Urothelium cell line (cell line): ENCODE results near the gene SPAG5.
A peak's percentile ranks its signal among the peaks of the same experiment; 100 is the strongest.
"Not testable (repeated sequence)": the region's sequence is repeated elsewhere in the genome, so short reads cannot be mapped to it uniquely, and the experiment has no call there.

ENCODE experiments used
- DNase-seq: peaks from one replicate; pipeline ENCODE4 v3.0.0; 2011; ENCODE audit warnings: low spot score, mixed read lengths
- FAIRE-seq: peaks from 2 replicates; lab custom pipeline; 2011; peaks lifted over from hg19 to GRCh38; lab: Jason Lieb, UNC

SPAG5 gene

GRCh38 chr17:28610376-28610775 lies 11.6 kb upstream of the SPAG5 start:
- FAIRE-seq (no peak), DNase-seq (no peak)

- not testable (repeated sequence) for FAIRE-seq, DNase-seq
Measured at GRCh38 chr17:28604031-28604430, 5.2 kb upstream of the SPAG5 start.

DNA sequence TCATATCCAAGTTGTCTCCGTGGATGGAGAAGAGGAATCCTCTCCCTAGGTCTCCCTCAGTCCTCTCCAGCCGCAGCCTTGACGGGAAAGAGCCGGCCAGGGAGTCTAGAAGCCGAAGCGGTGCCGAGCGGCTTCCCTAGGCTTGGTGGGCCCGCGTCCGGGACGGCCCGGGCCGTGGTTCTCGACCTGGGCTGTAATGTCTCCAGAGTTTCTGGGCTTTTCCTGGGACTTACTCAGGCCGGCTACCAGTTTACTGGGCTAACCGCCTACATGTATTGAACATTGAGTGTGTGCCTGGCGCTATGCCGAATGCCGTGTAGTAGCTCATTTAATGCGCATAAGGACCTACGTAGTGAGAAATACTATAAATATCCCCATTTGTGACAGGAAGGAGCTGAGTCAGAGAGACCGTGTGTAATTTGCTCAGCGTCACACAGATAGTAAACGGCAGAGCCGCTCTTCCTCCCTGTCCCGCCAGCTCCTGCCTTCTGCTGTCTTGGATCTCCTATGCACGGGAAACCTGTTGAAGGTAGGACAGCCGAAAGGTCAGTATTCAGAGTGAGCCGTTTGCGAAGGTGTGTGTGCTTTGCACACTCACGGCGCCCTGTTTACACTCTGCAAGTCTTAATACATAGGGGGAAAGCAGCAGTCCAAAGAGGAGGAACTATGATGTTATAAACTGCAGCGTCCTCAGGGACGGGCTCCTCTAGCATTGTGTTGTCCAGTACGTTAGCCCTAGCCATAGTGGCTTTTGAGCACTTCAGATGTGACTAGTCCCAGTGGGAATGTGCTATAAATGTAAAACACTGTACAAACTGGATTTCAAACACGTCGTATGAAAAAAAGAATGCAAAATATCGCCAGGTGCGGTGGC lies 723 bp upstream of the SPAG5 start:
- DNase-seq (peak; percentile 67), FAIRE-seq (no peak)

- no peak for DNase-seq
- FAIRE-seq = no peak
Measured at GRCh38 chr17:28598389-28598788, 436 bp downstream of the SPAG5 start.

GRCh38 chr17:28597606-28598383 lies 1.0 kb downstream of the SPAG5 start:
- no peak for DNase-seq

DNA sequence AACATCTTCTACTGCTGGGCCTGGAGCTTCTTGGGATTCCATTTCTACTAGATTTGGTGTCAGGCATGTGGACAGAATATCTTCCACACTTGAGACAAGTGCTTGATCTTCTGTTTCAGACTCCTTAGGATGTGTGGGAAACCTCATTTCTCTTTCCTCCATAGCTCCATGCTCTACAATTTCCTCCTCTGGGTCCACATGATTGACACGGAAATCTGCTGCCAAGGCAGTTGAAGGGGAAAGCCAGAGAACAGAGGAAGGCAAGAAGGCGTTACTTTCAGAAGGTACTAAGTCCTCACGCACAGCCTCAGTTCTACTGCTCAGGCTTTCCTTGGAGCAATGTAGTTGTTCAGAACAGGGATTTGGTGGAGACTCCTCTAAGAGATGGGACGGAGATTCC lies 6.6 kb downstream of the SPAG5 start:
- no peak for DNase-seq
- FAIRE-seq = no peak

More at GRCh38 chr17:28597606-28598383, 1.0 kb downstream of the SPAG5 start:
- FAIRE-seq = no peak

GRCh38 chr17:28585851-28586250 lies 13.0 kb downstream of the SPAG5 start:
- DNase-seq = no peak
- FAIRE-seq = no peak

- no peak for DNase-seq
- FAIRE-seq = no peak
Measured at GRCh38 chr17:28584434-28584833, 14.4 kb downstream of the SPAG5 start.

DNA sequence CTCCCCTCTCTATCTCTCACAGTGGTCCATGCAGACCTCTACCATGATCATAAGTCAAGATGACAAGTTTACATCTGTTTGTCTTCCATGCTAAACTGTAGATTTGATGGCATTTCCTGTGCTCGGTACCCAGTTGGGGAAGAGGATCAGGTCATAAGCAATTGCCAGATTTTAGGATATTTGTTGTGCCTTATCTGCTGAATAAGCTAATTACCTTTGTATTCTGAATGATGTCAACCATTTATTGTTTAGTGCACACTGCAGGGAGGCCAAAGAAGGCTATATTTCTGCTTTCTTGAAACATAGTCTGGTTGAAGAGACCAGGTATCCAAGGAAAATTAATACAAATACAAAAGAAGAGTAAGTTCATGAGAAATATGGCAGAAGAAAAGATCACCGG lies 16.3 kb downstream of the SPAG5 start:
- DNase-seq = no peak
- FAIRE-seq = no peak

DNA sequence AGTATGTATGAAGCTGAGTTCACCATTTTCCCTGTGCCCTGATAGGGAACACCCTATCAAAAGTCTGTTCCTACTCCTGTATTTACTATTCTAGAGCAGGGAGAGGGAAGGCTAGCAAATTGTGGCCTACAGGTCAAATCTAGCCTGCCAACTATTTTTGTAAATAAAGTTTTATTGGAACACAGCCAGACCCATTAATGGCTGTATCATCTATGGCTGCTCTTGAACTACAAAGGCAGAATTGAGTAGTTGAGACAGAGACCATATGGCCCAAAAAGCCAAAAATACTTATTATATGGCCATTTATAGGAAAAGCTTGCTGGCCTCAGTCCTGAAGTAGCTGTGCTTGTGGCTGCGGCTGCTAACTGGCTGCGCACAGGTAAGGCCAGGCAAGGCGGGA lies 17.9 kb downstream of the SPAG5 start:
- DNase-seq (no peak), FAIRE-seq (peak; percentile 74)

- FAIRE-seq = no peak
Measured at GRCh38 chr17:28579526-28579925, 19.3 kb downstream of the SPAG5 start.

GRCh38 chr17:28578246-28579195 lies 20.3 kb downstream of the SPAG5 start:
- FAIRE-seq = no peak
- no peak for DNase-seq

More at GRCh38 chr17:28579526-28579925, 19.3 kb downstream of the SPAG5 start:
- no peak for DNase-seq

DNA sequence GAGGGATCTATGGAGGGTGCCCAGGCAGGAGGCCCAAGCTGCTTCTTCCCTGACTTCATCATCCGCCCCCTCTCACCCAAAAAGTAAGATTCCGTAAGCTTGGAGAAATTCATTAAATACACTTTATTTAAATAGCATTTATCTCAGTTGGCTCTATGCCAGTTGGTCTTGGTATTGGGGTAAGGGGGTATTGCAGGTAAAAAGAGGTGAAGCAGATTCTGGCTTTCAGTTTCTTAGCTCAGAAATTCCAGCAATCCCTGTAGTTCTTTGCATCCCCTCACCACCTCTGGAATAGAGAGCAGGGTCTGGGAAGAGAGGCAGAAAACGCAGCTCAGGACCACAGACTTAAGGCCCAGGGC lies 21.4 kb downstream of the SPAG5 start:
- FAIRE-seq (no peak), DNase-seq (no peak)

- peak; percentile 94 for FAIRE-seq
- DNase-seq = peak; percentile 96
Measured at GRCh38 chr17:28576758-28577465, 21.9 kb downstream of the SPAG5 start, which contains the start of gene ALDOC. Gene ALDOC (minus strand): TSS chr17:28576895. CDS start chr17:28575532, 1,363 bp downstream.

DNA sequence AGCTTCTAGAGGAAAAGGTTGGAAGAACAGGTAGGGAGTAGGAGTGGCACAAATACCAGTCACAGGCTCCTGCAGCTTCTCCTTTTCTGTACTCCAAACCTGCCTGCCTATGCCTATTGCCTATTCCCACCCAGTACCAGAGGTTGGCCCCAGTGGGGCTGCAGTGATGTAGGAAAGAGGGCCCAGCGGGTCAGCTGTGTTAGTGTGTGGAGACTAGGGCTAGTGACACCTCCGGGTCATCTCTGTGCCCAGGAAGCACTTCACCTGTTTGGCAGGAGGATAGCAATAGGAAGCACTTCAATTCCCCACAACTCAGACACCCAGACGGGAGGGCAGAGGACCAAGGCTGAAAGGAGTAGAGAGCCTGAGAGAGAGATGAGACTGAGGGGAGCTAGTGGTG lies 22.8 kb downstream of the SPAG5 start:
- FAIRE-seq = peak; percentile 17
- not testable (repeated sequence) for DNase-seq

GRCh38 chr17:28575126-28575795 lies 23.6 kb downstream of the SPAG5 start:
- DNase-seq = no peak
- FAIRE-seq = no peak

- FAIRE-seq (no peak), DNase-seq (no peak)
Measured at GRCh38 chr17:28574526-28574925, 24.3 kb downstream of the SPAG5 start.

DNA sequence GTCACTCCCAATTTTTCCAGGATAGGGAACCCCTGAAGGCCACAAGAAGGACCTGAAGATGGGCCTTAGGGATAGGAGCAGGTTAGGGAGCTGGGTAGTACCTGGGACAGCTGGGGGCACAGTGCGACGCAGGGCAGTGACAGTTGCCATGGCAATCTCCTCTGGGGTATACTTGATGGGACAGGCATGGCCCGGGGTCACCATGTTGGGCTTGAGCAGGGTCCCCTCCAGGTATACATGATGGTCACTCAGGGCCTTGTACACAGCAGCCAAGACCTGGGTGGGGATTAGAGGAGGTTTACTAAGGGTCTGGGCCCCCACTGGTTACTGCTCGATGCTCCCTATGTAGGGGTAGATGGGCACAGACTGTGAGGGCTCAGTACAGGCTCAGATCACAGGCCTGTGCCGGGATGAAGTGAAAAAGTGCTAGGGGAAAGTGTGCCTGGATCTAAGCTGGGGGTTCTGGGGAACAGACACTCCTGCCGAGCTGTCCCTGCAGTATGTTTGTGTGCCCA lies 24.8 kb downstream of the SPAG5 start:
- DNase-seq (no peak), FAIRE-seq (no peak)

- FAIRE-seq (no peak), DNase-seq (no peak)
Measured at GRCh38 chr17:28573521-28573920, 25.3 kb downstream of the SPAG5 start.
